Measurements from ENCODE around the gene ANKRD28. TPM values are rescaled to one million over a fixed set of nuclear protein-coding genes. Genes with fewer than 3 reads are reported as not detected.

The ANKRD28 gene
- total RNA-seq, 4 donors from 2014 or later, result 20.0 to 86.8 (median 37.6) TPM

DNA sequence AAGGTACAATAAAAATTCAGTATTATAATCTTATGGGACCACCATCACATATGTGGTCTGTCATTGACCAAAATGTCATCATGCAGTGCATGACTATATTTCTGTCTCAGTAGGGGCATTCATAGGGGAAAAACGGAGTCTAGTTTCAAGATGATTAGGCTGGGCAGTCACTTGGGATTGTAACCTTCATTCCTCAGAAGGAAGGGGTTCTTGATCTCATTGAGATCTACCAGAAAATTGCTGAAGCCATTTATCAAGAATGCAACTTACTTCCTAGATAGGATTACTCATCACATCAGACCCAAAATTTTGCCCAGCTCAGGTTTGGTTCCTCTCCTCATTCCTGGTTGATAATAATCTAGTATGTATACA lies 158.9 kb downstream of the ANKRD28 start:
- peak overlapping the region in 1 of 2 donors; percentile 95 for H3K27ac ChIP-seq
- intact Hi-C loops (cut with DNase I; ENCODE audit: low total_unique reads), result no loop called here

DNA sequence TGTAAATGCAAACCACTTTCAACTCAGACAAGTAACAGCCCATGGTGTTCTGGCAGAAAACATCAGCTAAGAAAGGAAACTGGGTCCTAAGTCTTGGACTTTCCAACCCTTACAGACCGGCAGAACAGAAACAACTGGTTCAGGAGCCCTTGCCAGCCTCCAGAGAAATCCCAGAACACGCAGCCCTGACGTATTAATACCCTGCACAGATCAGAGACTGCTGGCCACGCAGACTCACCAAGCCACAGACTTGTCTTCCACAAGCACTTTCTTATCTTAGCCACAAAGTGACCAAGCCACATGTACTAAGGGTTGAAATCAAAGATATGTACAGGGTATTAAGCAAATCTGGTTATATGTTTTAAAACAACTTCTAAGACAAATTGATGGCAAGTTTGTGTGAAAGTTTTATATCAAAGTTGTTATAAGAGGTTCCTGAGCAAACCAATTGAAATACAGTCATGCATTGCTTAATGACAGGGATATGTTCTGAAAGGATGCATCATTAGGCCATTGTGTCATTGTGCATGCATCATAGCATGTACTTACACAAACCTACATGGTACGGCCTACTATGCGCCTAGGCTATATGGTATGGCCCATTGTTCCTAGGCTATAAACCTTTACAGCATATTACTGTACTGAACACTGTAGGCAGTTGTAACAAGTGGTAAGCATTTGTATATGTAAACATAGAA lies 159.4 kb downstream of the ANKRD28 start:
- no peaks in the 10 kb centered on the region for H3K9me3 ChIP-seq
- no peak for DNase-seq
- H3K4me3 ChIP-seq, result no peak overlapping the region
- TF ChIP-seq POLR2A (IDR thresholded peaks at IDR 0.05), result no peak
- TF ChIP-seq, protein P1, sequence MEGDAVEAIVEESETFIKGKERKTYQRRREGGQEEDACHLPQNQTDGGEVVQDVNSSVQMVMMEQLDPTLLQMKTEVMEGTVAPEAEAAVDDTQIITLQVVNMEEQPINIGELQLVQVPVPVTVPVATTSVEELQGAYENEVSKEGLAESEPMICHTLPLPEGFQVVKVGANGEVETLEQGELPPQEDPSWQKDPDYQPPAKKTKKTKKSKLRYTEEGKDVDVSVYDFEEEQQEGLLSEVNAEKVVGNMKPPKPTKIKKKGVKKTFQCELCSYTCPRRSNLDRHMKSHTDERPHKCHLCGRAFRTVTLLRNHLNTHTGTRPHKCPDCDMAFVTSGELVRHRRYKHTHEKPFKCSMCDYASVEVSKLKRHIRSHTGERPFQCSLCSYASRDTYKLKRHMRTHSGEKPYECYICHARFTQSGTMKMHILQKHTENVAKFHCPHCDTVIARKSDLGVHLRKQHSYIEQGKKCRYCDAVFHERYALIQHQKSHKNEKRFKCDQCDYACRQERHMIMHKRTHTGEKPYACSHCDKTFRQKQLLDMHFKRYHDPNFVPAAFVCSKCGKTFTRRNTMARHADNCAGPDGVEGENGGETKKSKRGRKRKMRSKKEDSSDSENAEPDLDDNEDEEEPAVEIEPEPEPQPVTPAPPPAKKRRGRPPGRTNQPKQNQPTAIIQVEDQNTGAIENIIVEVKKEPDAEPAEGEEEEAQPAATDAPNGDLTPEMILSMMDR (IDR thresholded peaks at IDR 0.05), result no peak
- H3K27me3 ChIP-seq, result no peaks in the 10 kb centered on the region
- no peaks in the 10 kb centered on the region for H3K36me3 ChIP-seq
- intact Hi-C loops (cut with DNase I; ENCODE audit: low total_unique reads), result no loop called here
- peaks cover 0 to 11% of the 10 kb centered on the region in 2 donors for H3K4me1 ChIP-seq
- peak overlapping the region; percentile 85 to 95 for H3K27ac ChIP-seq

More for the DNA sequence above, 158.9 kb downstream of the ANKRD28 start:
- H3K27me3 ChIP-seq, result no peaks in the 10 kb centered on the region
- H3K9me3 ChIP-seq, result no peaks in the 10 kb centered on the region
- DNase-seq, result no peak
- no peaks in the 10 kb centered on the region for H3K36me3 ChIP-seq
- no peak for TF ChIP-seq POLR2A (IDR thresholded peaks at IDR 0.05)
- TF ChIP-seq, protein P1 (IDR thresholded peaks at IDR 0.05), result no peak
- peaks cover 0 to 11% of the 10 kb centered on the region in 2 donors for H3K4me1 ChIP-seq
- H3K4me3 ChIP-seq, result no peak overlapping the region

DNA sequence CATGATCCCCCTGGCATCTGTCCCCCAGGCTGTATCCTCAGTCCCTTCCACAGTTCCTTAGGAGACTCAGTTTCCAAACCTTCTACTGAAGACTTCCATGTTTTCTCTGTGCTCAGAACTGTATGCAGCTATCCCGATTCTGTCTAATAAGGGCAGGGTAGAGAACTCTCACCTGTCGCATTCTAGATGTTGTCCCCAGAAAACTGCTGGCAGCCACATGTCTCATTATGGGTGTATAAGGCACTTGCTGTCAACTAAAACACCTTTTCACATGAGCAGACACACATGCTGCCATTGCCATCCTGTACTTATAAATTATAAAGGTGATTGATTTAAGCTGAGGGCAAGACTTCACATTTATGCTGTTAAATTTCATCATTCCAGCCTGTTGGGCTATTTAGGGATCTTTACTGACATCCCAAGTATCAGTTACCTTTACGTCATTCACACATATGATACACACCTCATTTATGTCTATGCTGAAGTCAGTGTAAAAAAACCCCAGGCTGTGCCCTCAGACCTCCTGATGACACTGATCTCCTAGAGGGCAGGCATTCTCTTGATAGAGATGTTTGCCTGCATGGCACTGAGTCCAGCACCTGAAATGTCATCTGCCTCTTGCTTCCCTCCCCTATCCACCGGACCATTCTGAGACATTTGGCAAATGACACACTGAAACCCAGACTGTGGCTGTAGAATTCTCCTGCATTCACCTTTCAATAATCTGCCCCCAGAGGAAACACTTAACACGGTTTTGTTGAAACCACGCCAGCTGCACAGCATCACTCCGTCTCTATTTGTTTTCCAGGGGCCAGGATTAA lies 160.4 kb downstream of the ANKRD28 start:
- Histone ChIP-seq H3K36me3 (no peaks in the 10 kb centered on the region), H3K27ac (peak overlapping the region; percentile 85 to 95), H3K4me3 (no peak overlapping the region), H3K4me1 (peaks cover 0 to 11% of the 10 kb centered on the region in 2 donors), H3K27me3 (no peaks in the 10 kb centered on the region), H3K9me3 (no peaks in the 10 kb centered on the region)
- no peak for DNase-seq
- TF ChIP-seq, protein P1 (IDR thresholded peaks at IDR 0.05), result no peak
- no peak for TF ChIP-seq POLR2A (IDR thresholded peaks at IDR 0.05)
- intact Hi-C loops (cut with DNase I; ENCODE audit: low total_unique reads), result no loop called here

DNA sequence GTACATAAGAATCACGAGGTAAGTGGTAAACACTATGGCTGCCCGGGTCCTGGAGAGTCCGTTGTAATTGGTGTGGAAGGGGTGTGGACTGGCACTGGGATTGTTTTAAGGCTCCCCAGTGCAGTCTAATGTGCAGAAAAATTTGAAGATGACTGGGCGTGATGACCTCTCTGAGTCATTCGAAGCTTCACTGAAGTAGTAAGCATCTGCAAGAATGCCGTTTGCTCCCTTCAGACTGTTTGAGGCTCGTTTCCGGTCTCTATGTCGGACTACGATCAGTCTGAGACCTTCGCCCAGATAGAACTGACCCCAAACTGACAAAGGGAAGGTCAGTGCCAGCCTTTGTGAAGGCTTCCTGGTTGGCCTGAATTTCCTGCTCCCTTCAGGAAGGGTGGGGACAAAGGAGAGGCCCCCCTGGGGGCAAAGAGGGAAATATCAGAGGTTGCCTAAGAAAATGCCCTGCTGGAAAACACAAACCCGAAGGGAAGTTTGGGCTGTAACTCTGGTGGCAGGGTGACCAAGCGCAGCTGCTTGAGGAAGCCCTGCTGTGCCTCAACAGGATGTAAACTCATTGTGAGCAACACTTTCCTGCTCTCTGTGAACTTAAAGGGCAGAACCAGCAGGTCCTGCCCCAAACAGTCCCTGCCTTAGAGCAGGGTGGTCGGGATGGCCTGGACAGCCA lies 161.6 kb downstream of the ANKRD28 start:
- intact Hi-C loops (cut with DNase I; ENCODE audit: low total_unique reads), result no loop called here
- TF ChIP-seq POLR2A (IDR thresholded peaks at IDR 0.05), result no peak
- TF ChIP-seq, protein P1 (IDR thresholded peaks at IDR 0.05), result no peak
- DNase-seq, result peak; percentile 33 to 73
- Histone ChIP-seq H3K9me3 (no peaks in the 10 kb centered on the region), H3K27me3 (no peaks in the 10 kb centered on the region), H3K36me3 (no peaks in the 10 kb centered on the region), H3K4me1 (peaks cover 0 to 11% of the 10 kb centered on the region in 2 donors), H3K27ac (peak overlapping the region; percentile 85 to 95), H3K4me3 (no peak overlapping the region)

All from uterus (tissue), 4 donors.